ENCODE data around the gene DUSP9. TPM values are rescaled to one million over a fixed set of nuclear protein-coding genes. Genes with fewer than 3 reads are reported as not detected.

Gene DUSP9
- total and polyA plus RNA-seq, 10 of the 15 experiments (the other 5 are each of a cell fraction or from before 2014, with no cell fraction given), result 0.10 TPM; not detected in 9

DNA sequence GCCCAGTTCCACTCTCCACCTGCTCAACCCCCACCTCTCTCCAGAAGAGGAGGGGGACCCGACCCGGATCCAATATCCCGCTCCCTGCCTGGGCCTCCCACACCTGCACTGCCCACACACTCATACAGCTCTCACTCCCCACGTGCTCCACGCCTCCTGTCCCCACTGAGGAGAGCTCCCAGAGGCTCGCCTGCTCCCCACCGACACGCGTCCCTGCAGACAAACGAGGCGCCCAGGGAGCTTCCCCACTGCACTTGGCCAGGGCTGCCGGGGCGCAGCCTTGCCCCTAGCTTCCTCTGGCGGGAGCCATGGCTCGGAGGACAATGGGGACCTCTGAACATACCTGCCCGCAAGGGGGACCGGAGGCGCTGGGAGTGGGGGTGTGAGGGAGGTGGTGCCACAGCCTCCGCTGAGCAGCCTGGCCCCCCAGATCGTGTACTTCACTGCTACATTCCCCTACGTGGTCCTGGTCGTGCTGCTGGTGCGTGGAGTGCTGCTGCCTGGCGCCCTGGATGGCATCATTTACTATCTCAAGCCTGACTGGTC is 45.7 kb downstream of the DUSP9 start:
- ChIA-PET RAD21 (ENCODE audit: unreplicated experiment) (no interaction called here), SMC1A (ENCODE audit: uncharacterized antibody, unreplicated experiment) (no interaction called here), POLR2A (no interaction called here), CTCF (no interaction called here)
- intact Hi-C loops (cut with micrococcal nuclease; ENCODE audit: unreplicated experiment) (no loop called here), in situ Hi-C loops (cut with MboI) (no loop called here)
- WGBS (ENCODE audit: insufficient coverage, insufficient replicate concordance, low lambda C conversion rate, missing lambda C conversion rate), result 27% methylated on average over 24 of the region's 24 CpGs
- Histone ChIP-seq H3K4me2 (ENCODE audit: control insufficient read depth, insufficient read depth) (no peak overlapping the region), H3K36me3 (ENCODE audit: control insufficient read depth in 2 of 2, insufficient read depth in 2 of 2, low read length in 1 of 2) (no peaks in the 10 kb centered on the region), H3K9me3 (replicated peaks; ENCODE audit: control insufficient read depth, insufficient read depth, low read length) (no peaks in the 10 kb centered on the region), H3K4me1 (ENCODE audit: control insufficient read depth, insufficient read depth, low read length) (no peaks in the 10 kb centered on the region), H3K4me3 (no peak overlapping the region), H3K27ac (ENCODE audit: control insufficient read depth, insufficient read depth) (no peak overlapping the region), H3K27me3 (replicated peaks in 1 of 2; ENCODE audit: control insufficient read depth in 2 of 2, insufficient read depth in 2 of 2, low read length in 1 of 2) (no peaks in the 10 kb centered on the region), H2AFZ (ENCODE audit: control insufficient read depth, low read depth, low read length) (no peak overlapping the region), H3K79me2 (ENCODE audit: control insufficient read depth, insufficient read depth, low read length) (no peaks in the 10 kb centered on the region), H4K20me1 (ENCODE audit: control insufficient read depth, insufficient read depth) (no peaks in the 10 kb centered on the region), H3K9ac (ENCODE audit: control insufficient read depth, insufficient read depth, low read length) (no peak overlapping the region)
- no peak for TF ChIP-seq RAD21 (IDR thresholded peaks at IDR 0.05; ENCODE audit: insufficient read depth, low read depth, low read length)
- no peak for TF ChIP-seq HCFC1 (IDR thresholded peaks at IDR 0.05; ENCODE audit: low read length)
- TF ChIP-seq, protein P1, sequence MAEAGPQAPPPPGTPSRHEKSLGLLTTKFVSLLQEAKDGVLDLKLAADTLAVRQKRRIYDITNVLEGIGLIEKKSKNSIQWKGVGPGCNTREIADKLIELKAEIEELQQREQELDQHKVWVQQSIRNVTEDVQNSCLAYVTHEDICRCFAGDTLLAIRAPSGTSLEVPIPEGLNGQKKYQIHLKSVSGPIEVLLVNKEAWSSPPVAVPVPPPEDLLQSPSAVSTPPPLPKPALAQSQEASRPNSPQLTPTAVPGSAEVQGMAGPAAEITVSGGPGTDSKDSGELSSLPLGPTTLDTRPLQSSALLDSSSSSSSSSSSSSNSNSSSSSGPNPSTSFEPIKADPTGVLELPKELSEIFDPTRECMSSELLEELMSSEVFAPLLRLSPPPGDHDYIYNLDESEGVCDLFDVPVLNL (IDR thresholded peaks at IDR 0.05; ENCODE audit: low read depth, low read length), result no peak
- TF ChIP-seq, protein P2, sequence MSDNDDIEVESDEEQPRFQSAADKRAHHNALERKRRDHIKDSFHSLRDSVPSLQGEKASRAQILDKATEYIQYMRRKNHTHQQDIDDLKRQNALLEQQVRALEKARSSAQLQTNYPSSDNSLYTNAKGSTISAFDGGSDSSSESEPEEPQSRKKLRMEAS (IDR thresholded peaks at IDR 0.05; ENCODE audit: low read depth, low read length), result no peak
- no peak for TF ChIP-seq TCF3 (IDR thresholded peaks at IDR 0.05; ENCODE audit: borderline replicate concordance, insufficient read depth, low read depth, low read length)
- TF ChIP-seq SRF (IDR thresholded peaks at IDR 0.05; ENCODE audit: low read depth in 2 of 2, low read length in 2 of 2), result no peak
- no peak for TF ChIP-seq ASH2L (IDR thresholded peaks at IDR 0.05; ENCODE audit: borderline replicate concordance, low read depth)
- TF ChIP-seq, protein P3, sequence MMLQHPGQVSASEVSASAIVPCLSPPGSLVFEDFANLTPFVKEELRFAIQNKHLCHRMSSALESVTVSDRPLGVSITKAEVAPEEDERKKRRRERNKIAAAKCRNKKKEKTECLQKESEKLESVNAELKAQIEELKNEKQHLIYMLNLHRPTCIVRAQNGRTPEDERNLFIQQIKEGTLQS (IDR thresholded peaks at IDR 0.05; ENCODE audit: borderline replicate concordance, extremely low read depth, low read depth, low read length), result no peak
- DNase-seq (ENCODE audit: low read depth, low spot score) (no peak), ATAC-seq (no peak), FAIRE-seq (no peak)
- no TSS peak for BruUV-seq (replicated peaks)

All from GM12878 (cell line).